ENCODE data around the gene FAM193A. TPM values are rescaled to one million over a fixed set of nuclear protein-coding genes. Genes with fewer than 3 reads are reported as not detected.

FAM193A gene
- polyA plus RNA-seq, 1 of the 3 experiments (the other 2 are of a cell fraction), result 9.2 TPM

GRCh38 chr4:2501034-2501594, 35.3 kb upstream of the FAM193A start:
- WGBS (ENCODE audit: low lambda C conversion rate), result 90% methylated on average over 5 of the region's 7 CpGs
- CTCF ChIA-PET, result no interaction called here
- DNase-seq, result no peak
- Histone ChIP-seq H3K4me1 (ENCODE audit: control insufficient read depth in 1 of 2, insufficient read depth in 2 of 2, low read depth in 1 of 2, low read length in 1 of 2) (peaks cover 0 to 9% of the 10 kb centered on the region in 2 experiments; a peak in 1 of 4 replicates), H3K27me3 (ENCODE audit: insufficient read depth) (no peaks in the 10 kb centered on the region), H4K20me1 (ENCODE audit: insufficient read depth) (peaks cover 39% of the 10 kb centered on the region), H3K27ac (ENCODE audit: low read depth in 2 of 2, low read length in 1 of 2) (peak overlapping the region in 1 of 2 experiments; percentile 5; a peak in 1 of 4 replicates), H3K36me3 (replicated peaks in 1 of 2; ENCODE audit: control insufficient read depth in 1 of 2, insufficient read depth in 2 of 2, low read length in 1 of 2) (peaks cover 37 to 62% of the 10 kb centered on the region in 2 experiments), H3K9ac (no peak overlapping the region), H3K4me3 (ENCODE audit: low read depth in 2 of 2, low read length in 1 of 2) (no peak overlapping the region), H3F3A (replicated peaks; ENCODE audit: insufficient read depth) (peaks cover 5% of the 10 kb centered on the region), H3K79me2 (ENCODE audit: insufficient read depth) (peaks cover 88% of the 10 kb centered on the region), H3K4me2 (no peak overlapping the region), H2AFZ (ENCODE audit: low read depth) (no peak overlapping the region), H3K9me3 (no peaks in the 10 kb centered on the region), H3K9me2 (no peaks in the 10 kb centered on the region)
- no peak for TF ChIP-seq CHD2 (IDR thresholded peaks at IDR 0.05; ENCODE audit: low read length, partially characterized antibody)
- no peak for TF ChIP-seq CTCF (IDR thresholded peaks at IDR 0.05)
- POLR2A ChIA-PET, result no interaction called here

- no peaks in the 10 kb centered on the region for H3K27me3 ChIP-seq (ENCODE audit: insufficient read depth)
- H3K4me2 ChIP-seq, result no peak overlapping the region
- TF ChIP-seq ZBTB33 (IDR thresholded peaks at IDR 0.05; ENCODE audit: borderline replicate concordance, low read depth) (no peak), MAX (IDR thresholded peaks at IDR 0.05; ENCODE audit: low read depth) (no peak), TEAD4 (IDR thresholded peaks at IDR 0.05; ENCODE audit: borderline replicate concordance, insufficient read depth) (no peak), PBX3 (IDR thresholded peaks at IDR 0.05) (no peak)
- ChIA-PET POLR2A (no interaction called here), CTCF (interaction anchor here (2.3 kb wide), 1 partner anchor 283 kb away, joined by 10 read pairs; no protein-coding TSS in a partner anchor)
- peaks cover 27 to 60% of the 10 kb centered on the region in 2 experiments for H3K36me3 ChIP-seq (replicated peaks in 1 of 2; ENCODE audit: control insufficient read depth in 1 of 2, insufficient read depth in 2 of 2, low read length in 1 of 2)
- no peak overlapping the region for H3K27ac ChIP-seq (ENCODE audit: low read depth in 2 of 2, low read length in 1 of 2)
- peaks cover 0 to 9% of the 10 kb centered on the region in 2 experiments; a peak in 1 of 4 replicates for H3K4me1 ChIP-seq (ENCODE audit: control insufficient read depth in 1 of 2, insufficient read depth in 2 of 2, low read depth in 1 of 2, low read length in 1 of 2)
- H3K4me3 ChIP-seq (ENCODE audit: low read depth in 2 of 2, low read length in 1 of 2), result no peak overlapping the region
- peaks cover 88% of the 10 kb centered on the region for H3K79me2 ChIP-seq (ENCODE audit: insufficient read depth)
- H2AFZ ChIP-seq (ENCODE audit: low read depth), result no peak overlapping the region
- peaks cover 42% of the 10 kb centered on the region for H4K20me1 ChIP-seq (ENCODE audit: insufficient read depth)
- no peaks in the 10 kb centered on the region for H3K9me2 ChIP-seq
- no peaks in the 10 kb centered on the region for H3K9me3 ChIP-seq
- peaks cover 5% of the 10 kb centered on the region for H3F3A ChIP-seq (replicated peaks; ENCODE audit: insufficient read depth)
- no peak overlapping the region for H3K9ac ChIP-seq
- 91% methylated on average over 3 of the region's 5 CpGs for WGBS (ENCODE audit: low lambda C conversion rate)
- DNase-seq, result no peak
These were observed 32.6 kb upstream of the FAM193A start for GRCh38 chr4:2503809-2504208.

All from SK-N-SH (cell line).